Loucy (cell line): ENCODE data around the gene TNKS1BP1.
"Not testable (repeated sequence)": the region's sequence is repeated elsewhere in the genome, so short reads cannot be mapped to it uniquely, and the experiment has no call there.

Source experiments
- H2AFZ ChIP-seq: fragments of 200-600 bp; sonication (generic); 2 replicates; pipeline ENCODE4 v1.6.0; 2016; ENCODE audit warnings: antibody characterized with exemption, mild to moderate bottlenecking, low read length, moderate library complexity
- H3F3A ChIP-seq: fragments of 200-600 bp; 2 replicates; pipeline ENCODE4 v1.6.0; 2016; ENCODE audit warnings: antibody characterized with exemption, low read depth, mild to moderate bottlenecking
- H3K27me3 ChIP-seq: fragments of 200-600 bp; sonication (generic); 2 replicates; pipeline ENCODE4 v1.6.1; 2014; ENCODE audit warnings: low read length, mild to moderate bottlenecking; ENCODE audit not compliant: insufficient read depth, poor library complexity, severe bottlenecking
- H3K36me3 ChIP-seq: fragments of 200-600 bp; sonication (generic); 2 replicates; pipeline ENCODE4 v1.6.1; 2016; ENCODE audit warnings: low read length; ENCODE audit not compliant: insufficient read depth
- H3K4me1 ChIP-seq: fragments of 200-600 bp; sonication (generic); 2 replicates; pipeline ENCODE4 v1.5.1; 2014; ENCODE audit warnings: low read length, mild to moderate bottlenecking; ENCODE audit not compliant: insufficient read depth, poor library complexity, severe bottlenecking
- H3K4me2 ChIP-seq: fragments of 200-600 bp; sonication (generic); 2 replicates; pipeline ENCODE4 v1.6.0; 2014; ENCODE audit warnings: antibody characterized with exemption, low read length, low read depth, mild to moderate bottlenecking; ENCODE audit not compliant: poor library complexity, severe bottlenecking
- H3K4me3 ChIP-seq: fragments of 200-600 bp; sonication (generic); 2 replicates; pipeline ENCODE4 v1.5.1; 2014; ENCODE audit warnings: low read length, mild to moderate bottlenecking, mixed read lengths; ENCODE audit not compliant: poor library complexity, severe bottlenecking
- H3K79me2 ChIP-seq: fragments of 200-600 bp; sonication (generic); 2 replicates; pipeline ENCODE4 v1.6.1; 2014; ENCODE audit warnings: low read length; ENCODE audit not compliant: insufficient read depth
- H3K9ac ChIP-seq: fragments of 200-600 bp; sonication (generic); 2 replicates; pipeline ENCODE4 v1.6.0; 2014; ENCODE audit warnings: mild to moderate bottlenecking, low read depth, low read length, moderate library complexity; ENCODE audit not compliant: poor library complexity, severe bottlenecking
- H3K9me2 ChIP-seq: fragments of 200-600 bp; sonication (generic); replicated peaks from 2 replicates; pipeline ENCODE4 v1.6.1; 2016; ENCODE audit warnings: low read depth, low read length, mixed read lengths
- H3K9me3 ChIP-seq: fragments of 200-600 bp; sonication (generic); 2 replicates; pipeline ENCODE4 v1.6.1; 2014; ENCODE audit warnings: mild to moderate bottlenecking, antibody characterized with exemption, low read length, low read depth; ENCODE audit not compliant: insufficient read depth
- H4K20me1 ChIP-seq: fragments of 200-600 bp; sonication (generic); 2 replicates; pipeline ENCODE4 v1.6.0; 2014; ENCODE audit warnings: antibody characterized with exemption, low read length, mild to moderate bottlenecking; ENCODE audit not compliant: insufficient read depth, poor library complexity, severe bottlenecking
- CTCF ChIP-seq: fragments of 200-600 bp; sonication (generic); conservative IDR thresholded peaks from 2 replicates; pipeline ENCODE4 v1.5.1; 2014; ENCODE audit warnings: mild to moderate bottlenecking, antibody characterized with exemption, low read length
- EZH2phosphoT487 ChIP-seq: fragments of 200-600 bp; IDR thresholded peaks from 2 replicates; pipeline ENCODE4 v1.6.1; 2018; ENCODE audit warnings: antibody characterized with exemption, mild to moderate bottlenecking, moderate library complexity, borderline replicate concordance

The TNKS1BP1 gene

GRCh38 chr11:57364851-57365660 is 40.3 kb upstream of the TNKS1BP1 start:
- Histone ChIP-seq H3F3A (no peaks in the 10 kb centered on the region), H3K9me3 (no peaks in the 10 kb centered on the region), H3K4me2 (no peak overlapping the region), H3K36me3 (no peaks in the 10 kb centered on the region), H2AFZ (no peak overlapping the region), H3K9me2 (no peaks in the 10 kb centered on the region), H3K4me1 (no peaks in the 10 kb centered on the region), H3K27me3 (no peaks in the 10 kb centered on the region), H3K9ac (no peak overlapping the region), H3K79me2 (no peaks in the 10 kb centered on the region), H4K20me1 (no peaks in the 10 kb centered on the region), H3K4me3 (no peak overlapping the region)
- TF ChIP-seq EZH2phosphoT487, result no peak
- TF ChIP-seq CTCF, result no peak

GRCh38 chr11:57363131-57364080 is 38.7 kb upstream of the TNKS1BP1 start:
- Histone ChIP-seq H3K9me2 (no peaks in the 10 kb centered on the region), H3F3A (no peaks in the 10 kb centered on the region)

GRCh38 chr11:57361926-57362325 is 37.2 kb upstream of the TNKS1BP1 start:
- H3K27me3 ChIP-seq, result no peaks in the 10 kb centered on the region
- H4K20me1 ChIP-seq, result no peaks in the 10 kb centered on the region
- no peaks in the 10 kb centered on the region for H3K79me2 ChIP-seq
- H3K4me2 ChIP-seq, result no peak overlapping the region
- no peak overlapping the region for H3K4me3 ChIP-seq
- H3K9ac ChIP-seq, result no peak overlapping the region
- no peaks in the 10 kb centered on the region for H3K36me3 ChIP-seq
- H2AFZ ChIP-seq, result no peak overlapping the region
- H3F3A ChIP-seq, result peaks cover 4% of the 10 kb centered on the region; the same call in 1 of the 2 replicates
- H3K4me1 ChIP-seq, result peaks cover 8% of the 10 kb centered on the region
- TF ChIP-seq CTCF (no peak), EZH2phosphoT487 (no peak)
- H3K9me2 ChIP-seq, result no peaks in the 10 kb centered on the region
- no peaks in the 10 kb centered on the region for H3K9me3 ChIP-seq

More at GRCh38 chr11:57363131-57364080, 38.7 kb upstream of the TNKS1BP1 start:
- H2AFZ ChIP-seq, result no peak overlapping the region
- no peak for TF ChIP-seq CTCF
- no peak for TF ChIP-seq EZH2phosphoT487
- no peaks in the 10 kb centered on the region for H3K27me3 ChIP-seq
- H3K4me3 ChIP-seq, result no peak overlapping the region
- H3K4me1 ChIP-seq, result no peaks in the 10 kb centered on the region
- no peaks in the 10 kb centered on the region for H3K36me3 ChIP-seq
- no peak overlapping the region for H3K4me2 ChIP-seq
- no peaks in the 10 kb centered on the region for H3K79me2 ChIP-seq
- no peaks in the 10 kb centered on the region for H3K9me3 ChIP-seq
- H4K20me1 ChIP-seq, result no peaks in the 10 kb centered on the region
- no peak overlapping the region for H3K9ac ChIP-seq

GRCh38 chr11:57361420-57361819 is 36.7 kb upstream of the TNKS1BP1 start:
- H3K9ac ChIP-seq, H3K4me2 ChIP-seq, H3K4me3 ChIP-seq, H3K9me2 ChIP-seq, H2AFZ ChIP-seq, H3K79me2 ChIP-seq, H4K20me1 ChIP-seq, H3F3A ChIP-seq, H3K9me3 ChIP-seq, H3K36me3 ChIP-seq, H3K27me3 ChIP-seq: not testable (repeated sequence)
- H3K4me1 ChIP-seq, result peaks cover 12% of the 10 kb centered on the region
